ENCODE results near the gene WNT1. TPM values are rescaled to one million over a fixed set of nuclear protein-coding genes. Genes with fewer than 3 reads are reported as not detected.
A peak's percentile ranks its signal among the peaks of the same experiment; 100 is the strongest.

Gene WNT1
- total and polyA plus RNA-seq, 9 of the 15 experiments (the other 6 are each of a cell fraction or from before 2014, with no cell fraction given): not detected

DNA sequence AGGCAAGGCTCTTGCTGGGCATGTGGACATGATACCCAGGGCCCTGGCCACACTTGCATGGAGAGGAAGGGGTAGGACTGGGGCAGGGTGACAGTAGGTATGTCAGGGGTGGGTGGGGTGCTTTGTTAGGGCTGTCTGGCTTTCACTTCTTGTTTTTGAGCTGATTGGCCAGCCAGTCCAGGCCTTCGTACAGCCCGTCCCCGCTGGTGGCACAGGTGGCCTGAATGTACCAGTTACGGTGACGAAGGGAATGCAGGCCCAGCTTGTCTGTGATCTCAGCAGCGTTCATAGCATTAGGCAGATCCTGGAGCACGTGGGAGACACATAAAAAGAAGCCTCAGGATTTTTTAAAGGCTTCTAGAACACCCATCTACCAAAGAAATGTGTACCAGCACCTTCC, 39.3 kb upstream of the WNT1 start:
- in situ Hi-C loops (cut with MboI): no loop called here
- Histone ChIP-seq H3K27ac (ENCODE audit: extremely low read depth, low read depth, low read length) (no peak overlapping the region), H2AFZ (ENCODE audit: low read depth, low read length) (no peak overlapping the region), H4K20me1 (replicated peaks; ENCODE audit: control insufficient read depth, insufficient read depth, low read length) (peaks cover 14% of the 10 kb centered on the region; the same call in 1 of the 2 replicates), H3K9me3 (replicated peaks; ENCODE audit: control insufficient read depth, insufficient read depth, low read depth, low read length) (no peaks in the 10 kb centered on the region), H3K4me1 (replicated peaks in 1 of 2; ENCODE audit: control insufficient read depth in 2 of 2, insufficient read depth in 2 of 2, low read length in 2 of 2) (no peaks in the 10 kb centered on the region; a peak in 1 of 5 replicates), H3K27me3 (ENCODE audit: control insufficient read depth in 2 of 2, insufficient read depth in 2 of 2, low read length in 2 of 2) (no peaks in the 10 kb centered on the region), H3K4me3 (no peak overlapping the region), H3K9ac (ENCODE audit: insufficient read depth in 1 of 2, low read depth in 2 of 2, low read length in 2 of 2) (0 out of 4 replicates have a peak overlapping the region, but pooled peaks of 1 of the 2 experiments have one; percentile 23), H3K9me1 (ENCODE audit: control insufficient read depth, insufficient read depth, low read length) (no peaks in the 10 kb centered on the region), H3K4me2 (ENCODE audit: insufficient read depth, low read length) (no peak overlapping the region), H3K79me2 (ENCODE audit: control insufficient read depth, insufficient read depth, low read length) (peaks cover 15% of the 10 kb centered on the region; the same call in 1 of the 3 replicates), H3K36me3 (ENCODE audit: control insufficient read depth, insufficient read depth, low read length) (peaks cover 88% of the 10 kb centered on the region)
- intact Hi-C loops (cut with micrococcal nuclease): no loop called here
- ChIA-PET POLR2A (interaction anchor here (0.6 to 0.7 kb wide), 2 partner anchors 18 to 105 kb away, joined by 3 read pairs; no protein-coding TSS in a partner anchor), CTCF (ENCODE audit: low intra/inter-chr PET ratio) (no interaction called here)
- no peak for FAIRE-seq
- ATAC-seq: no peak
- 90% methylated on average over 6 of the region's 7 CpGs for WGBS (ENCODE audit: insufficient coverage, low coverage, missing lambda C conversion rate)
- DNase-seq (ENCODE audit: extremely low read depth in 1 of 4, low spot score in 3 of 4): no peak
- BruUV-seq (replicated peaks): no TSS peak
- TF ChIP-seq OTX1 (CRISPR knock-in tag; IDR thresholded peaks at IDR 0.05): no peak
- TF ChIP-seq, protein P1, sequence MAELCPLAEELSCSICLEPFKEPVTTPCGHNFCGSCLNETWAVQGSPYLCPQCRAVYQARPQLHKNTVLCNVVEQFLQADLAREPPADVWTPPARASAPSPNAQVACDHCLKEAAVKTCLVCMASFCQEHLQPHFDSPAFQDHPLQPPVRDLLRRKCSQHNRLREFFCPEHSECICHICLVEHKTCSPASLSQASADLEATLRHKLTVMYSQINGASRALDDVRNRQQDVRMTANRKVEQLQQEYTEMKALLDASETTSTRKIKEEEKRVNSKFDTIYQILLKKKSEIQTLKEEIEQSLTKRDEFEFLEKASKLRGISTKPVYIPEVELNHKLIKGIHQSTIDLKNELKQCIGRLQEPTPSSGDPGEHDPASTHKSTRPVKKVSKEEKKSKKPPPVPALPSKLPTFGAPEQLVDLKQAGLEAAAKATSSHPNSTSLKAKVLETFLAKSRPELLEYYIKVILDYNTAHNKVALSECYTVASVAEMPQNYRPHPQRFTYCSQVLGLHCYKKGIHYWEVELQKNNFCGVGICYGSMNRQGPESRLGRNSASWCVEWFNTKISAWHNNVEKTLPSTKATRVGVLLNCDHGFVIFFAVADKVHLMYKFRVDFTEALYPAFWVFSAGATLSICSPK (IDR thresholded peaks at IDR 0.05; ENCODE audit: borderline replicate concordance): no peak
- TF ChIP-seq NR4A1 (CRISPR knock-in tag; IDR thresholded peaks at IDR 0.05): no peak
- no peak for TF ChIP-seq NR4A1 (tag; IDR thresholded peaks at IDR 0.05)
- no peak for TF ChIP-seq NCOA4 (IDR thresholded peaks at IDR 0.05; ENCODE audit: partially characterized antibody)
- TF ChIP-seq HNRNPUL1 (IDR thresholded peaks at IDR 0.05; ENCODE audit: low read length): no peak
- no peak for TF ChIP-seq YBX1 (IDR thresholded peaks at IDR 0.05)
- TF ChIP-seq LCOR (CRISPR knock-in tag; IDR thresholded peaks at IDR 0.05): no peak
- TF ChIP-seq SAFB2 (IDR thresholded peaks at IDR 0.05; ENCODE audit: borderline replicate concordance, low read depth, low read length, severe bottlenecking): no peak

Measured in K562 (cell line).